Uterus (tissue), 2 donors: ENCODE measurements around the gene GJB6.

Experiments used
- POLR2A ChIP-seq, 2 donors: fragments of 450-650 bp; IDR thresholded peaks; one replicate each; pipeline ENCODE4 v1.6.1; 2016; ENCODE audit warnings: antibody characterized with exemption in 2 of 2, mild to moderate bottlenecking in 1 of 2, moderate library complexity in 1 of 2
- TF ChIP-seq, protein P1 (sequence below), 4 experiments: fragments of 200-600 bp in 2 of 4; fragments of 450-650 bp in 2 of 4; sonication (generic) in 2 of 4; IDR thresholded peaks; one replicate each; pipeline ENCODE4 v1.5.1; 2016 to 2019; ENCODE audit warnings: antibody characterized with exemption in 4 of 4, mild to moderate bottlenecking in 2 of 4, moderate library complexity in 1 of 4

DNA sequence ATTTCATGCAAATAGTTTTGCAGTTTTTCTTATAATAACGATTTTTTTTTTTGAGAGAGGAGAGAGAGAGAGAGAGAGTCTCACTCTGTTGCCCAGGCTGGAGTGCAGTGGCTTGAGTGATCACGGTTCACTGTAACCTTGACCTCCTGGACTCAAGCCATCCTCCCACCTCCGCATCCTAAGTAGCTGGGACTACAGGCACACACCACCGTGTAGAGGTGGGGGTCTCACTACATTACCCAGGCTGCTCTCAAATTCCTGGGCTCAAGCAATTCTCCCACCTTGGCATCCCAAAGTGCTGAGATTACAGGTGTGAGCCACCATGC, 26.8 kb upstream of the GJB6 start:
- TF ChIP-seq, protein P1, sequence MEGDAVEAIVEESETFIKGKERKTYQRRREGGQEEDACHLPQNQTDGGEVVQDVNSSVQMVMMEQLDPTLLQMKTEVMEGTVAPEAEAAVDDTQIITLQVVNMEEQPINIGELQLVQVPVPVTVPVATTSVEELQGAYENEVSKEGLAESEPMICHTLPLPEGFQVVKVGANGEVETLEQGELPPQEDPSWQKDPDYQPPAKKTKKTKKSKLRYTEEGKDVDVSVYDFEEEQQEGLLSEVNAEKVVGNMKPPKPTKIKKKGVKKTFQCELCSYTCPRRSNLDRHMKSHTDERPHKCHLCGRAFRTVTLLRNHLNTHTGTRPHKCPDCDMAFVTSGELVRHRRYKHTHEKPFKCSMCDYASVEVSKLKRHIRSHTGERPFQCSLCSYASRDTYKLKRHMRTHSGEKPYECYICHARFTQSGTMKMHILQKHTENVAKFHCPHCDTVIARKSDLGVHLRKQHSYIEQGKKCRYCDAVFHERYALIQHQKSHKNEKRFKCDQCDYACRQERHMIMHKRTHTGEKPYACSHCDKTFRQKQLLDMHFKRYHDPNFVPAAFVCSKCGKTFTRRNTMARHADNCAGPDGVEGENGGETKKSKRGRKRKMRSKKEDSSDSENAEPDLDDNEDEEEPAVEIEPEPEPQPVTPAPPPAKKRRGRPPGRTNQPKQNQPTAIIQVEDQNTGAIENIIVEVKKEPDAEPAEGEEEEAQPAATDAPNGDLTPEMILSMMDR (IDR thresholded peaks at IDR 0.05): no peak
- no peak for TF ChIP-seq POLR2A (IDR thresholded peaks at IDR 0.05)
